ENCODE results near the gene AIDA. TPM values are rescaled to one million over a fixed set of nuclear protein-coding genes. Genes with fewer than 3 reads are reported as not detected.

Gene AIDA
- total and polyA plus RNA-seq, 11 donors: 29.0 to 73.7 (median 46.6) TPM

GRCh38 chr1:222713091-222713961 is 1.0 kb upstream of the AIDA start:
- WGBS, 4 donors: 1 to 2% (median 1%) methylated on average over 30 to 39 of the region's 39 CpGs
- H3K27me3 ChIP-seq: no peaks in the 10 kb centered on the region
- peak; percentile 88 to 93 (median 90) for ATAC-seq
- peak in 1 of 2 donors; percentile 37 for TF ChIP-seq POLR2A (IDR thresholded peaks at IDR 0.05)
- TF ChIP-seq, protein P1, sequence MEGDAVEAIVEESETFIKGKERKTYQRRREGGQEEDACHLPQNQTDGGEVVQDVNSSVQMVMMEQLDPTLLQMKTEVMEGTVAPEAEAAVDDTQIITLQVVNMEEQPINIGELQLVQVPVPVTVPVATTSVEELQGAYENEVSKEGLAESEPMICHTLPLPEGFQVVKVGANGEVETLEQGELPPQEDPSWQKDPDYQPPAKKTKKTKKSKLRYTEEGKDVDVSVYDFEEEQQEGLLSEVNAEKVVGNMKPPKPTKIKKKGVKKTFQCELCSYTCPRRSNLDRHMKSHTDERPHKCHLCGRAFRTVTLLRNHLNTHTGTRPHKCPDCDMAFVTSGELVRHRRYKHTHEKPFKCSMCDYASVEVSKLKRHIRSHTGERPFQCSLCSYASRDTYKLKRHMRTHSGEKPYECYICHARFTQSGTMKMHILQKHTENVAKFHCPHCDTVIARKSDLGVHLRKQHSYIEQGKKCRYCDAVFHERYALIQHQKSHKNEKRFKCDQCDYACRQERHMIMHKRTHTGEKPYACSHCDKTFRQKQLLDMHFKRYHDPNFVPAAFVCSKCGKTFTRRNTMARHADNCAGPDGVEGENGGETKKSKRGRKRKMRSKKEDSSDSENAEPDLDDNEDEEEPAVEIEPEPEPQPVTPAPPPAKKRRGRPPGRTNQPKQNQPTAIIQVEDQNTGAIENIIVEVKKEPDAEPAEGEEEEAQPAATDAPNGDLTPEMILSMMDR (IDR thresholded peaks at IDR 0.05): no peak
- no peaks in the 10 kb centered on the region for H3K9me3 ChIP-seq
- peak; percentile 93 to 95 (median 95) for DNase-seq
- intact Hi-C loops (cut with DNase I): loop anchor here in 6 of 10 donors (2.0 to 10.0 kb wide), 7 partner anchors 69 to 249 kb away; no protein-coding TSS in a partner anchor
- peaks cover 0 to 38% (median 30%) of the 10 kb centered on the region in 12 donors for H3K4me1 ChIP-seq
- H3K36me3 ChIP-seq: peaks cover 0 to 37% (median 33%) of the 10 kb centered on the region in 9 donors
- H3K4me3 ChIP-seq: peak overlapping the region; percentile 50 to 96 (median 77)
- peak overlapping the region; percentile 93 to 100 (median 98) for H3K27ac ChIP-seq

- WGBS, 4 donors: 0% methylated on average over 34 to 42 of the region's 42 CpGs
- peak overlapping the region; percentile 93 to 100 (median 98) for H3K27ac ChIP-seq
- DNase-seq: peak; percentile 63 to 73 (median 68)
- intact Hi-C loops (cut with DNase I): loop anchor here in 6 of 10 donors (2.0 to 10.0 kb wide), 7 partner anchors 67 to 247 kb away; no protein-coding TSS in a partner anchor
- H3K36me3 ChIP-seq: peaks cover 0 to 20% (median 16%) of the 10 kb centered on the region in 9 donors
- TF ChIP-seq POLR2A (IDR thresholded peaks at IDR 0.05): no peak
- TF ChIP-seq, protein P1 (IDR thresholded peaks at IDR 0.05): peak in 1 of 12 donors; percentile 3
- H3K27me3 ChIP-seq: no peaks in the 10 kb centered on the region
- ATAC-seq: peak; percentile 1 to 51 (median 41)
- H3K4me1 ChIP-seq: peaks cover 0 to 42% (median 30%) of the 10 kb centered on the region in 12 donors
- H3K4me3 ChIP-seq: peak overlapping the region; percentile 50 to 96 (median 77)
- no peaks in the 10 kb centered on the region for H3K9me3 ChIP-seq
Measured at GRCh38 chr1:222711319-222712252, 705 bp downstream of the AIDA start.

- H3K27ac ChIP-seq: peak overlapping the region in 2 of 12 donors; percentile 97 to 98
- no peaks in the 10 kb centered on the region for H3K27me3 ChIP-seq
- intact Hi-C loops (cut with DNase I): loop anchor here in 5 of 10 donors (5.0 to 10.0 kb wide), 4 partner anchors 65 to 245 kb away; no protein-coding TSS in a partner anchor
- peaks cover 0 to 1% (median 0%) of the 10 kb centered on the region in 9 donors for H3K36me3 ChIP-seq
- TF ChIP-seq, protein P1 (IDR thresholded peaks at IDR 0.05): no peak
- TF ChIP-seq POLR2A (IDR thresholded peaks at IDR 0.05): no peak
- H3K4me3 ChIP-seq: no peak overlapping the region
- ATAC-seq (no peak), DNase-seq (no peak)
- H3K4me1 ChIP-seq: peaks cover 0 to 37% (median 26%) of the 10 kb centered on the region in 12 donors
- no peaks in the 10 kb centered on the region for H3K9me3 ChIP-seq
- WGBS, 4 donors: 63 to 77% (median 72%) methylated on average over 5 of the region's 5 CpGs
Measured at GRCh38 chr1:222709700-222710153, 2.6 kb downstream of the AIDA start.

Data from heart left ventricle (tissue), 16 donors.